T47D (cell line): ENCODE data around the gene PODN.
A peak's percentile ranks its signal among the peaks of the same experiment; 100 is the strongest.

ENCODE experiments used
- DNase-seq, 2 experiments: peaks; one replicate each; pipeline versions ENCODE4 v3.0.0 to v3.0.0-alpha.2; 2011 to 2012; ENCODE audit warnings: low read depth in 1 of 2, low spot score in 1 of 2
- JUND ChIP-seq: IDR thresholded peaks from 2 replicates; pipeline ENCODE4 v1.6.1; 2012; ENCODE audit warnings: low read depth
- in situ Hi-C: cut with HindIII; loops from 2 replicates; pipeline ENCODE4 v1.10.0; 2016; ENCODE audit warnings: low sequenced_read_pairs, low pct_unique_long_range_greater_than_20kb

Gene PODN

DNA sequence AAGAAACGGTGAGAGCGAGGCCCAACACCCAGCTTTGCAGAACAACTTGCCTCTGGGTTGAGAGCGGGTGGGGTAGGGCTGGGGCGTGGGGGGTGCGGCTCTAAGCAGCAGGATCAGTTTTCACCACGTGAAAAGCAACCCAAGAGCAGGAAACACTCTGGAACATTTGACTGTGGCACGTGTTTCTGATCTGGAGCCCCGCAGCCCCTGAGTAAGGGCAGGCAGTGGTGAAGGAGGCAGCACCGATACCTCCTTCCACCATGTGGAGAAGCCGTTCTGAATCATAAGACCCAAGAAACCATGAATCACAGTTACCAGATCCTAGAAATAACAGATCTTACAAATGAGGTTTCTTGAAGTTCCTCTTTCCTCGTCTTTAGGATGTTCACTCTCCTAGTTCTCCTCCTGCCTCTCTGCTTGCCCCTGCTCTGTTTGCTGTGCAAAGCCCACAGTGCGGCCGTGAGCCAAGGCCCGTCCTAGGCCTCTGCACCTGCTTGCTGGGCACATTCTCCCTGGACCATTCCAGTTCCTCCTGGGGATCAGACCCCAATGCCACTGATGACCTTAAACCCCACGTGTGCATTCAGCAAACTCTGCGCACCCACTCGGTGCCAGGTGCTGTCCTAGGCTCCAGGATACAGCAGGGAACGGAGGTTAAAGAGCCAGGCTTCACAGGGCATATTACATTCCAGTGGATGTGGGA, 48.5 kb downstream of the PODN start:
- in situ Hi-C loops, result no loop called here
- TF ChIP-seq JUND, result no peak
- DNase-seq, result no peak

DNA sequence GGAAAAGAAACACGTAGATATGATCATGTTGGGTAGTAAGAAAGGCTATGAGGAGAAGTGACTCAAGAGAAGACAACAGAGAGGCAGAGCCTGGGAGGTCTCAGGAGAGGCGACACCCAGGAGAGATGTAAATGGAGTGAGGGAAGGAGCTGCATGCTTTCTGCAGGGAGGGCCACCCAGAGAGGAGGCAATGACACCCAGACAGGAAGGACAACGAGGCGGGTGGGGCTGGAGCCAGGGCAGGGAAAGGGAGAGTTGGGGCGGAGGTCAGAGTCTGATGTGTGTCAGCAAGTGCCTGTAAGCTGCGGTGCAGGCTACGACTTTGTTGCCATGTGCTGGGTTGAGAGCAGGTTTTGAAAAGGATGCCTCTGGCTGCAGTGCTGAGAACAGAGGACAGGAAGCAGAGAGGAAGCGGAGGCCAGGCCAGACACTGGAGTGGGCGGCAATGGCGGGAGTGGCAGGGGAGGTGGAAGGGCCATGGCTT, 49.1 kb downstream of the PODN start:
- in situ Hi-C loops, result no loop called here
- DNase-seq, result peak in 1 of 2 experiments; percentile 9
- no peak for TF ChIP-seq JUND

DNA sequence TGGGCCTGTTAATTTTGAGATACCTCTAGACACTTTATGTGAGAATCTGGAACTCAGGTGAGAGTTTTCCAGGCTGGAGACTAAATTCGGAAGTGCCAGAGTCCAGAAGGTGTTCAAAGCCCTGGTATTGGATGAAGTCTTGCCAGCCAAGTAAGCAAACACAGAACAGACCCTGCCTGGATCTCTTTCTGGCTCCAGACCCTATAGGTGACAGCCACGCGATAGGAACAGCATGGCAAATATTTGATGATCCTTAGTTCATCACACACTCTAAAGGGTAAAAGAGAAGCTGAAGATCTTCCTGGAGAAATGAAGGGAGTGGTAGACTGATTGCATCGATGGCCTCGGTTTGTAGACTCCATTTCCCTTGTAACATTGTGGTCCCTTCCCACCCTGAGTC, 49.7 kb downstream of the PODN start:
- in situ Hi-C loops, result no loop called here
- DNase-seq, result no peak
- TF ChIP-seq JUND, result no peak

DNA sequence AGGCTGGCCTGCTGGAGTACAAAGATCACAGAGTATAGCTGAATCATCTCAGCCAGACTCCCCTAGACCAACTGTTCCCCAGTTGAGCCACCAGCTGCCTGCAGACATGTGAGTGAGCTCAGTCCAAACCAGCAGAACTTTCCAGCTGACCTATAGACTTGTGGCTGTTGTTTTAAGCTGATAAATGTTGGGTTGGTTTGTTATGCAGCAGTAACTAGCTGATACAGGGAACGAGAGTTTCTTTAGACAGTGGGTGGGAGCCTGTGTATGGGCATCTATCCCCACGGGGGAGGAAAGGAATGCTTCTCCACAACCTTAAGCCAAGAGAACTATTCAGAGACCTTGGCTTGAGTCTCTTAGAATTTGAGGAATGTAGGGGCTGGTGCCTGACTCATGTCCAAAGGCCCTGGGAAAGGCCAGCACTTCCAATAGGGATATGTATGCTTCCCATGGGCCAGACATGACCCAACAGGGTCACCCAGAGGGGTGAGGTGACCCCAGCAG, 50.3 kb downstream of the PODN start:
- no peak for DNase-seq
- in situ Hi-C loops, result no loop called here
- no peak for TF ChIP-seq JUND

DNA sequence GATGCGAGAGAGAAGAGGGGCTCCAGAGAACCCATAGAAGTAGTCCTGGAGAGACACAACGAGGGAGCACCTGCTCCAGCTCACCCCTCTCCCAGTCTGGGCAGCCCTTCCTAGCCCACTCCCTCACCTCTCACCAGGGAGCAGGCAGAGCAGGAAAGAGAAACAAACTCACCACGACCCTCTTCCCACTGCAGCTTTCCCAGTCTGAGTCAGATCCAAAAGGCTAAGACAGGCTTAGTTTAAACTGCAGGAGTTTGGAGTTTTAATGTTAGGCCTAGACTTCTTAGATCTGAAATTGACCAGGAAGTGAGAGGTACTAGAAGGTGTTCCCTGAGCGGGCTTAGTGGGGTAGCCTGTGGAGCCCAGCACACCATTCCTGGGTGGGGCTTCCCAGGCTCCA, 50.8 kb downstream of the PODN start:
- no peak for TF ChIP-seq JUND
- in situ Hi-C loops, result no loop called here
- no peak for DNase-seq

DNA sequence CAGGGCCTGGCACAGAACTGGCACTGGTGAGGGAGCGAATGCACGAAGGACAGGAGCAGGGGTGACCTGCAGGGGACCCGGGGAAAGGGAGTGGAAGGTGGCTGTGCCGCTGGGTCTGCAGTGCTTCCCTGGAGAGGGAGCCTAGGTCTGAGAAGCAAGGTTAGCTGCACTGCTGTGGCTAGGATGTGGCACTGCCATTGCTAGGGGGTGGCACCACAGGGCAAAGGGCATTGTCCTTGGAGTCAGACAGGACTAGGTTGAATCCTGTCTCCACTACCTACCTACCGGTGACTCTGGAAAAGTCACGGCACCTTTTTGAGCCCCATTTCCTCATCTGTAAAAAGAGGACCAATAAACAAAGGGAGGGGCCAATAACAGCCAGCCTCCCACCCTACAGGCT, 52.1 kb downstream of the PODN start:
- TF ChIP-seq JUND, result no peak
- DNase-seq, result no peak
- in situ Hi-C loops, result no loop called here

DNA sequence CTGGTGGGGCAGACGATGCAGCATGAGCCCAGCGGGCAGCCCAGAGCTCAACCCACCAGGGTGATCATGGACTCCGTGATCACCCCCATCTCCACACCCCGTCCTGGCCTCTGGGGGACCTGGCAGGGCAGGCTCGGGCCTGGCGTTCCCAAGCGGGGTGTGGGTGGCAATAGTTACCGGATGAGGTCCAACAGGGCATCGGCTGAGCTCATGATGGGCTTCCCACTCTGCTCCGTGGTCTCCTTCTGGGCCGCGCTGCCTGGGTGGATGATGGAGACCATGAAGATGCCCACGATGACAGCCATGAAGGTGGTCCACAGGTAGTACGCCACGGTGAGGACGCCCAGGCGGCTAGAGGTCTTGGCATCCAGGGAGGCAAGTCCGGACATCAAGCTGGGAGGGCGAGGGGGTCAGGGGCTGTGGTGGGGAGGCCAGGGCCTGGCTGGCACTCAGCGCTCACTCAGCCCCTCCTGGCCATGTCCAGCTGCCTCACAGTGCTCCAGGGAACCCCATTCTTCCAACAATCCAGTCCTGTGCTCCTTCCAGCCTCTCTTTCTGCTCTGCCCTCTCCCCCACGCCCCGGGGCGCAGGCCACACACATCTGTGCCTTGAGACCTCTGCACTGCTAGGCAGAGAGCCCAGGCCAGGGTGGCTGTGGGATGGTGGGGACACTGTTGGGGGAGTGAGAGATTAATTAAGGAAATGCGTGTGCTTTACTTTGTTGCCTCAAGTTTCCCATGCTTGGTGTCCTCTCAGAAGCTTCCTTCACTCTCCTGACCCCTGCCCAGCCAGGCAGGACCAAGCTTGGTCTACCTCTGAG, 52.8 kb downstream of the PODN start:
- in situ Hi-C loops, result no loop called here
- no peak for TF ChIP-seq JUND
- DNase-seq, result no peak

DNA sequence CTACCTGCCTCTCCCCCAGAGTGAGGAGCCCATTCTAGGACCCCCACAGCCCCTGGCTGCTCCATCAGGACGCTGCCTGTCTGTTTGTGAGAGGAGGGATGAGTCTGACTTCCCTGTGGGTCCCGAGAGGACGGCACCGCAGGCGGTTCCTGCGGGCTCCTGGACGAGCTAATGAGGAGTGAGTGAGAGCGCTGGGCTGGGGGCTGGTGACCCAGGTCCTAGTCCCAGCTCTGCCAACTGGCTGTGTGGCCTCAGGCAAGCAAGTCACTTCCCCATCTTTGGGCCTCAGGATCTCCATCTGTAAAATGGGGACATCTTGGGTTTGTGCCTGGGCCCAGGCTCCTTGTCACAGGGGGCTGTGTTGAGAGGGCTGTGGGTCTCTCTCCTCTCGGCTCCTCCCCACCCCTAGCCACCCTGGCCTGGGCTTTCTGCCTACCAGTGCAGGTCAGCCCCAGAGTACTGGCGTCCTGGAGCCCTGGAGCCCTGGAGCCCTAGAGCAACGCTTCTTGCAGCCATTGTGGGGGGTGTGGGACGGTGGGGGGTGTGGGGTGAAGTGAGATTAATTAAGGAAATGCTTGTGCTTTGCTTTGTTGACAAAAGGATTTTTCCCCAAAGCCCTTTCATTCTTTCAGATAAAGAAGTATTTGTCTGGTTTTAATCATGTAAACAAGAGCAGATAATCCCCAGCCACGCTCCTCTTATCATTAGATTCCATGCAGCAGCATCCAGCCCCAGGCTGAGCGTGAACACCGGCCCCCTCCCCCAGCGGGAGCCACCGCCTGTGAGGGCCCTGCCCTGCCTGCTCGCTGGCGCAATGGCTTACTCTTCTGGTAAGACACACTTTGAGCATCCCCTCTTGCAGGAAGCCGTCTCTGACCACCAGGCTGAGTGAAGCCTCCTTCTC, 53.6 kb downstream of the PODN start:
- TF ChIP-seq JUND, result no peak

DNA sequence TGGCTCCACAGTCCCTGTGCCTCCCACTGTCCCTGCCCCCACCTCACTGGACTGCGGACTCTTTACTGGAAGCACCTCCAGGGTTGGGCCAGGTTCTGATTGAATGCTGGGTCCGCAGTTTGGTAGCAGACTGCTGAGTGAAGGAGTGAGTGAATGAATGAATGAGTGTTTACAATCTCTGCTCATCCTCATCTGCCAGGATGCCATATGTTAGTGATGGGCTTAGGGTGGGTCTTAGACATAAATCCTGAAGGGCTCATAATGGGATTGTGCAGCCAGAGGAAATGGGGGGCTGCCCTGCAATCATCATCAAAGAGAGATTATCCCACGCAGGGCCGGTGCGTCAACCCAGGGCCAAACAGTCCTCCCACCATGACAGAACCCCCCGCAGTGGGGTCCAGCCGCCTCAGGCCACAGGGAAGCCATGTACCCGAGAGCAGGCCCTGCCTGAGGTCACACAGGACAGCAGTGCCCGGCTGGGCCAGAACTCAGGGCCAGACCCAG, 54.3 kb downstream of the PODN start:
- no peak for TF ChIP-seq JUND
- in situ Hi-C loops, result no loop called here
- DNase-seq, result no peak

More for the DNA sequence above, 53.6 kb downstream of the PODN start:
- DNase-seq, result no peak
- in situ Hi-C loops, result no loop called here

DNA sequence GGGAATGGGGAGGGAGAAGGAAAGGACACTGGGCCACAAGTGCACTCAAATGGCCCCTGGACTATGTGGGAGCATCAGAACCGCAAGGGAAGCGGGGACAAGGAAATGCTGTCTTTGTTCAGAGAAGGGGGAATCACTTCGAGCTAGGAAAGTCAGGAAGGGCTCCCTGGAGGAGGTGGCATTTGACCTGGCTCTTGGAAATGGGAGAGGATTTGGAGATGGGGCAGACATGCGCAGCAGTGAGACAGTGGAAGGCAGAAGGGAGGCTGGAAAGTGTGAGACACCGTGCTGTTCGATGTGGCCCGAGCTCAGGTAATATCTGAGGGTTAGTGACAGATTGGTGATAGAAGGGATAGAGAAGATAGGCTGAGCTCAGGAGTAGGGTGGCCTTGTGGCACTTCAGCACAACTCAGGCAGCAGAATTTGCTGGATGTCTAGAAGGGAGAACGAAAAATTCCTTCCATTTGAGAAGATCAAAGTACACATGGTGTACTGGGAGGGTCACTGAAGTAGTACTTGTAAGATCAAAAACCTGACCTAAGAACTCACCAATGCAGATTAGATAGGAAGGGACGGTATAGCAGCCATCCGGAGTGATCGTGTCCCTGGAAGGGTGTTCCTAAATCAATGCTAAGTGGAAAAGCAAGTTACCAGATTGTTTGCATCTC, 55.1 kb downstream of the PODN start:
- TF ChIP-seq JUND, result no peak
- in situ Hi-C loops, result no loop called here
- no peak for DNase-seq

DNA sequence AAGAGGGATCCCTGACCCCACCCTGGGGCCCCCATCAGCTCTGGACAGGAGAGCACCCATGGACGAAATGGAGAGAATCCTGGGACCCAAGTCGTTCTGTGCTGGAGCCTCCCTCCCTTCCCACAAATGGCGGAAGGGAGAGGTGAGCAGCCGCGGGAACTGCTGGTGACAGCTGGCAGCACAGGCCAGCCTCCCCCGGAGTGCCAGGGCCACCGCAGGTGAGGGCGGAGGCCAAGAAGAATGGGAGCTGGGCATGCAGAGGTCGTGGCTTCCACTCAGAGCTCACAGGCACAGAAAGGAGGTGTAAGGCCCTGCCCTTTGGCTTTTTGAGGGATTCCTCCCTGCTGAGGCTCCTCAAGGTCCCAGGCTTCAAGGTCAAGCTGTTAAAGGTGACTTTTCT, 55.8 kb downstream of the PODN start:
- in situ Hi-C loops, result no loop called here
- no peak for TF ChIP-seq JUND

DNA sequence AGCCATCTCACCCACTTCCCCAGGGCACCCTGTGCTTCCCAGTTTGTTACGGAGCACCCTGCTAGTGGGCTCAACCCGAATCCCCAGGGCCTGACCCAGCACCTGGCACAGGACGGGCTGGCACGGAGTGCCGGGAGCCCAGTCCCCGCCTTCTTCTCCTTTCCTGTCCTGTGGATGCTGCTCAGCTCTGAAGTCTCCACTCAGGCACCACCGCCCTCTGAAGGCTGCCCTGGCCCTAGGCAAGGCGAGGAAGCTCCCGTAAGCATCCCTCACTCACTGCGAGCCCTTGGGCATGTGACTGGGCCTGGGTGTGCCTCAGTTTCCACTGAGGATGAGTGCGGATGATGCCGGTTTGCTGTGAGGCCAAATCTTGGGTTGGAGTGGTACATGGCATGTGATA, 58.6 kb downstream of the PODN start:
- in situ Hi-C loops, result no loop called here
- DNase-seq, result no peak
- no peak for TF ChIP-seq JUND

More for the DNA sequence above, 55.8 kb downstream of the PODN start:
- DNase-seq, result no peak
